Gastrocnemius medialis (tissue), 4 donors: ENCODE measurements around the gene NKD1.

Experiments used
- POLR2A ChIP-seq, 2 donors: fragments of 450-650 bp; IDR thresholded peaks; one replicate each; pipeline ENCODE4 v1.6.1; 2017; ENCODE audit warnings: antibody characterized with exemption in 2 of 2, mild to moderate bottlenecking in 2 of 2, moderate library complexity in 2 of 2
- TF ChIP-seq, protein P1 (sequence below), 5 experiments: fragments of 450-650 bp in 3 of 5; fragments of 200-600 bp in 2 of 5; sonication (generic) in 2 of 5; IDR thresholded peaks in 4 of 5; conservative IDR thresholded peaks in 1 of 5; 1 replicate in 4 of 5; 2 replicates in 1 of 5; pipeline ENCODE4 v1.5.1; 2016 to 2019; ENCODE audit warnings: antibody characterized with exemption in 5 of 5, mild to moderate bottlenecking in 3 of 5, moderate library complexity in 3 of 5

DNA sequence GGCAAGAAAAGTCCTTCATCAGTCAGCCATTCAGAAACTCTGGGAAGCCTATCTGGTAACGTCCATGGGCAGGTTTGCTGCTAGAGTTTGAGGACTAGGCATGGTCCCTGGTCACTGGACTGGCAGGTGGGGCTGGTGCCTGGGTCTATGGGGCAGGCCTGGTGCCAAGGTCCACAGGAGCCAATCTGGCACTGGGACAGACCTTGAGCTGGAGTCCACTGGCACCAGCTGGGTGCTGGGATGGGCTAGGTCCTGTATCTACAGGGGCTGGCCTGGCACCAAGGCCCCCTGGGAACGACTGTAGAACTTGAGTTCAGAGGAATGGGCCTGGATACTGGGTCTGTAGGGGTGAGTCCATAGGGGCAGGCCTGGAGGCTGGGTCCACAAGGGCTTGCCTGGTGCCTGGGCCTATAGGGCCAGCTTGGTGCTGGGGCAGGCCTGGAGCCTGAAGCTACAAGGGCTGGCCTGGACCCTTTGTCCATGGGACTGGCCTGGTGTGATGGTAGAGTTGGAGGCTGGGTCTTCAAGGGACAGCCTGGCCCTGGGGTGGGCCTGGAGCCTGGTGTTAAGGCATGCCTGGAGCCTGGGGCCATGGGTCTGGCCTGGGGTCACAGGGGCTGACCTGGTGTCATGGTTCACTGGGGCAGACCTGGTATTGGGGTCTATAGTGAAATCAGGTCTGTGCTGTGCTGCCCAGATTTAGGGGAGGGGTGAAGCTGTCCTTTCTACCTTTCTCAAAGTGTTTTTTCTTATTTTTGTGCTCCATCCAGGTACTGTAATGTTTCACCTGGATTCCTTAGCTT, 30.5 kb upstream of the NKD1 start:
- TF ChIP-seq, protein P1, sequence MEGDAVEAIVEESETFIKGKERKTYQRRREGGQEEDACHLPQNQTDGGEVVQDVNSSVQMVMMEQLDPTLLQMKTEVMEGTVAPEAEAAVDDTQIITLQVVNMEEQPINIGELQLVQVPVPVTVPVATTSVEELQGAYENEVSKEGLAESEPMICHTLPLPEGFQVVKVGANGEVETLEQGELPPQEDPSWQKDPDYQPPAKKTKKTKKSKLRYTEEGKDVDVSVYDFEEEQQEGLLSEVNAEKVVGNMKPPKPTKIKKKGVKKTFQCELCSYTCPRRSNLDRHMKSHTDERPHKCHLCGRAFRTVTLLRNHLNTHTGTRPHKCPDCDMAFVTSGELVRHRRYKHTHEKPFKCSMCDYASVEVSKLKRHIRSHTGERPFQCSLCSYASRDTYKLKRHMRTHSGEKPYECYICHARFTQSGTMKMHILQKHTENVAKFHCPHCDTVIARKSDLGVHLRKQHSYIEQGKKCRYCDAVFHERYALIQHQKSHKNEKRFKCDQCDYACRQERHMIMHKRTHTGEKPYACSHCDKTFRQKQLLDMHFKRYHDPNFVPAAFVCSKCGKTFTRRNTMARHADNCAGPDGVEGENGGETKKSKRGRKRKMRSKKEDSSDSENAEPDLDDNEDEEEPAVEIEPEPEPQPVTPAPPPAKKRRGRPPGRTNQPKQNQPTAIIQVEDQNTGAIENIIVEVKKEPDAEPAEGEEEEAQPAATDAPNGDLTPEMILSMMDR (IDR thresholded peaks at IDR 0.05 in 4 of 5, conservative IDR thresholded peaks at IDR 0.05 in 1 of 5), result no peak
- no peak for TF ChIP-seq POLR2A (IDR thresholded peaks at IDR 0.05)
